ENCODE measurements around the gene JMJD1C.
"Not testable (repeated sequence)": the region's sequence is repeated elsewhere in the genome, so short reads cannot be mapped to it uniquely, and the experiment has no call there.

Gene JMJD1C

GRCh38 chr10:63256009-63256773 lies 209.6 kb downstream of the JMJD1C start:
- DNase-seq, result no peak

GRCh38 chr10:63255316-63255715 lies 210.5 kb downstream of the JMJD1C start:
- no peak for DNase-seq

GRCh38 chr10:63253040-63253439 lies 212.7 kb downstream of the JMJD1C start:
- no peak for DNase-seq

GRCh38 chr10:63252095-63252762 lies 213.5 kb downstream of the JMJD1C start:
- DNase-seq, result no peak

GRCh38 chr10:63250032-63250431 lies 215.7 kb downstream of the JMJD1C start:
- DNase-seq, result no peak

GRCh38 chr10:63247771-63248170 lies 218.0 kb downstream of the JMJD1C start:
- DNase-seq, result no peak

GRCh38 chr10:63246356-63246755 lies 219.4 kb downstream of the JMJD1C start:
- no peak for DNase-seq

- no peak for DNase-seq
These were observed 223.9 kb downstream of the JMJD1C start for GRCh38 chr10:63241841-63242281.

- no peak for DNase-seq
These were observed 225.0 kb downstream of the JMJD1C start for GRCh38 chr10:63240807-63241206.

- DNase-seq, result no peak
These were observed 227.3 kb downstream of the JMJD1C start for GRCh38 chr10:63238501-63238900.

- no peak for DNase-seq
These were observed 228.4 kb downstream of the JMJD1C start for GRCh38 chr10:63237396-63237795.

GRCh38 chr10:63236113-63236935 lies 229.5 kb downstream of the JMJD1C start:
- peak in 1 of 5 experiments; percentile 76 for DNase-seq

- DNase-seq, result not testable (repeated sequence)
These were observed 230.6 kb downstream of the JMJD1C start for GRCh38 chr10:63235136-63235535.

- no peak for DNase-seq
These were observed 236.6 kb downstream of the JMJD1C start for GRCh38 chr10:63229161-63229560.

- DNase-seq, result no peak
These were observed 237.5 kb downstream of the JMJD1C start for GRCh38 chr10:63228237-63228636.

- peak in 1 of 5 experiments; percentile 79 for DNase-seq
These were observed 238.4 kb downstream of the JMJD1C start for GRCh38 chr10:63227207-63227895.

- DNase-seq, result no peak
These were observed 241.5 kb downstream of the JMJD1C start for GRCh38 chr10:63224241-63224640.

GRCh38 chr10:63221950-63222349 lies 243.8 kb downstream of the JMJD1C start:
- peak in 1 of 5 experiments; percentile 70 for DNase-seq

GRCh38 chr10:63219749-63220148 lies 246.0 kb downstream of the JMJD1C start:
- no peak for DNase-seq

GRCh38 chr10:63217120-63217605 lies 248.6 kb downstream of the JMJD1C start:
- DNase-seq, result peak in 2 of 5 experiments; percentile 31 to 67

- no peak for DNase-seq
These were observed 251.2 kb downstream of the JMJD1C start for GRCh38 chr10:63214571-63214970.

- DNase-seq, result no peak
These were observed 252.3 kb downstream of the JMJD1C start for GRCh38 chr10:63213489-63213888.
